Endothelial cell of umbilical vein (primary cell): ENCODE data around the gene KIF26B. TPM values are rescaled to one million over a fixed set of nuclear protein-coding genes. Genes with fewer than 3 reads are reported as not detected.

Source experiments
- BruUV-seq: library from RNA; stranded (reverse); fragments of 400-500 nt; replicated peaks from 2 replicates; lab custom pipeline; 2021; lab: Mats Ljungman, UMichigan
- CTCF ChIA-PET: fragments of 300-600, 350-600 bp; sonication (Branson Sonifier 250); formaldehyde crosslinking; loops from one replicate; lab custom pipeline; 2021; ENCODE audit warnings: antibody characterized with exemption, inconsistent platforms; lab: Charles Lee
- POLR2A ChIA-PET: fragments of 300-600, 350-600 bp; sonication (Branson Sonifier 250); formaldehyde crosslinking; loops from one replicate; lab custom pipeline; 2021; ENCODE audit warnings: antibody characterized with exemption, inconsistent platforms; lab: Charles Lee
- DNase-seq: peaks from one replicate; pipeline ENCODE4 v3.0.0-alpha.2; 2011; ENCODE audit warnings: low read depth, low spot score
- FAIRE-seq: peaks from 2 replicates; lab custom pipeline; 2011; peaks lifted over from hg19 to GRCh38; lab: Jason Lieb, UNC
- H2AFZ ChIP-seq: 2 replicates; pipeline ENCODE4 v1.6.0; 2012; ENCODE audit warnings: low read depth, low read length, control low read depth, inconsistent platforms
- H3K27ac ChIP-seq: 2 replicates; pipeline ENCODE4 v1.5.1; 2011; ENCODE audit warnings: low read depth, mild to moderate bottlenecking, control low read depth, low read length, moderate library complexity; ENCODE audit not compliant: insufficient read depth
- H3K27me3 ChIP-seq, 2 experiments: 2 replicates each; pipeline versions ENCODE4 v1.6.0 to v1.6.1; 2011; ENCODE audit warnings: low read length in 2 of 2, mixed read lengths in 1 of 2; ENCODE audit not compliant: control insufficient read depth in 2 of 2, insufficient read depth in 2 of 2
- H3K36me3 ChIP-seq, 2 experiments: 2 replicates in 1 of 2; 3 replicates in 1 of 2; pipeline ENCODE4 v1.5.1; 2011; ENCODE audit warnings: low read length in 2 of 2, mild to moderate bottlenecking in 1 of 2, moderate library complexity in 1 of 2; ENCODE audit not compliant: control insufficient read depth in 2 of 2, insufficient read depth in 2 of 2; ENCODE audit errors: extremely low read depth in 1 of 2
- H3K4me1 ChIP-seq: 3 replicates; pipeline ENCODE4 v1.5.1; 2011; ENCODE audit warnings: mild to moderate bottlenecking, low read length; ENCODE audit not compliant: control insufficient read depth, insufficient read depth; ENCODE audit errors: extremely low read depth
- H3K4me2 ChIP-seq: 2 replicates; pipeline ENCODE4 v1.6.1; 2011; ENCODE audit warnings: low read length, control low read depth, mixed read lengths; ENCODE audit not compliant: insufficient read depth
- H3K4me3 ChIP-seq, 3 experiments: fragments of 200-600 bp in 1 of 3; sonication (generic), shearing (Covaris generic) in 1 of 3; replicated peaks in 1 of 3; 2 replicates each; pipeline ENCODE4 v1.5.1; 2011 to 2016; ENCODE audit warnings: control low read depth in 3 of 3, low read length in 3 of 3, mild to moderate bottlenecking in 2 of 3, inconsistent platforms in 1 of 3, low read depth in 1 of 3, moderate library complexity in 1 of 3; ENCODE audit not compliant: insufficient read depth in 1 of 3
- H3K79me2 ChIP-seq: 2 replicates; pipeline ENCODE4 v1.6.0; 2012; ENCODE audit warnings: low read length, inconsistent platforms; ENCODE audit not compliant: control insufficient read depth, insufficient read depth
- H3K9ac ChIP-seq: replicated peaks from 2 replicates; pipeline ENCODE3; 2011; ENCODE audit warnings: low read length, control low read depth; ENCODE audit not compliant: insufficient read depth; ENCODE audit errors: extremely low read depth
- H3K9me1 ChIP-seq: replicated peaks from 3 replicates; pipeline ENCODE4 v1.6.0; 2011; ENCODE audit warnings: mild to moderate bottlenecking, low read length; ENCODE audit not compliant: control insufficient read depth, insufficient read depth; ENCODE audit errors: extremely low read depth
- H3K9me3 ChIP-seq: replicated peaks from 2 replicates; pipeline ENCODE4 v1.5.1; 2012; ENCODE audit warnings: low read length, inconsistent platforms; ENCODE audit not compliant: control insufficient read depth, insufficient read depth
- H4K20me1 ChIP-seq: replicated peaks from 2 replicates; pipeline ENCODE3; 2011; ENCODE audit warnings: mild to moderate bottlenecking, low read length; ENCODE audit not compliant: control insufficient read depth, insufficient read depth; ENCODE audit errors: extremely low read depth
- EZH2 ChIP-seq: IDR thresholded peaks from 2 replicates; pipeline ENCODE4 v1.6.1; 2012; ENCODE audit warnings: borderline replicate concordance, low read depth, mild to moderate bottlenecking, moderate library complexity, low read length, inconsistent platforms; ENCODE audit not compliant: severe bottlenecking
- FOS ChIP-seq: IDR thresholded peaks from 2 replicates; pipeline ENCODE4 v1.6.1; 2011; ENCODE audit warnings: mild to moderate bottlenecking, low read length, moderate library complexity, borderline replicate concordance; ENCODE audit not compliant: insufficient read depth
- GATA2 ChIP-seq: IDR thresholded peaks from 2 replicates; pipeline ENCODE4 v1.7.0; 2011; ENCODE audit warnings: low read depth, mild to moderate bottlenecking, moderate library complexity, mixed read lengths, low read length; ENCODE audit not compliant: insufficient read length, insufficient read depth
- JUN ChIP-seq: IDR thresholded peaks from 2 replicates; pipeline ENCODE4 v1.6.1; 2011; ENCODE audit warnings: borderline replicate concordance, low read depth; ENCODE audit not compliant: insufficient read length, insufficient read depth
- MYC ChIP-seq: IDR thresholded peaks from one replicate; pipeline ENCODE4 v1.6.1; 2011; ENCODE audit warnings: mild to moderate bottlenecking, low read depth, low read length
- POLR2A ChIP-seq: IDR thresholded peaks from 2 replicates; pipeline ENCODE4 v1.6.1; 2012; ENCODE audit warnings: low read depth, mild to moderate bottlenecking, control low read depth, low read length
- POLR2AphosphoS5 ChIP-seq: IDR thresholded peaks from 2 replicates; pipeline ENCODE4 v1.6.1; 2012; ENCODE audit warnings: low read depth, mild to moderate bottlenecking, control low read depth, low read length, moderate library complexity; ENCODE audit not compliant: insufficient read depth
- dilution Hi-C: fragments of 300-500 bp; cut with MboI; formaldehyde crosslinking; loops from one replicate; pipeline ENCODE4 v1.15.0; 2019; ENCODE audit warnings: low sequenced_read_pairs; ENCODE audit not compliant: extremely low pct_ligation_motif_present
- intact Hi-C: fragments of 100-400 bp; cut with micrococcal nuclease; formaldehyde crosslinking; loops from one replicate; pipeline ENCODE4 v1.10.0; 2022
- polyA plus RNA-seq, 4 experiments: library from polyadenylated mRNA; depleted of rRNA in 3 of 4; stranded (reverse) in 3 of 4; unstranded in 1 of 4; fragments of >200 nt; gene quantifications; 2 replicates each; pipeline versions ENCODE4 v1.2.1 to v1.2.3, GENCODE V29; 2011 to 2012; ENCODE audit warnings: missing spikeins in 1 of 4
- total RNA-seq: library from RNA; stranded (reverse); gene quantifications from 2 replicates; pipeline ENCODE4 v1.2.3, GENCODE V29; 2021
- TF ChIP-seq, protein P1 (sequence below), 2 donors: IDR thresholded peaks; 1 replicate in 1 of 2; 2 replicates in 1 of 2; pipeline ENCODE4 v1.5.1; 2011; ENCODE audit warnings: low read length in 2 of 2, mild to moderate bottlenecking in 2 of 2, moderate library complexity in 2 of 2, control low read depth in 1 of 2, inconsistent platforms in 1 of 2, low read depth in 1 of 2; ENCODE audit not compliant: insufficient read depth in 1 of 2; ENCODE audit errors: extremely low read depth in 1 of 2
- TF ChIP-seq, protein P2 (sequence below): IDR thresholded peaks from 2 replicates; pipeline ENCODE4 v1.6.1; 2011; ENCODE audit not compliant: insufficient read depth, insufficient read length

The KIF26B gene
- total and polyA plus RNA-seq, 2 donors (not counting 3 experiments of a cell fraction or from before 2014, with no cell fraction given) = 0.04 to 0.49 TPM

DNA sequence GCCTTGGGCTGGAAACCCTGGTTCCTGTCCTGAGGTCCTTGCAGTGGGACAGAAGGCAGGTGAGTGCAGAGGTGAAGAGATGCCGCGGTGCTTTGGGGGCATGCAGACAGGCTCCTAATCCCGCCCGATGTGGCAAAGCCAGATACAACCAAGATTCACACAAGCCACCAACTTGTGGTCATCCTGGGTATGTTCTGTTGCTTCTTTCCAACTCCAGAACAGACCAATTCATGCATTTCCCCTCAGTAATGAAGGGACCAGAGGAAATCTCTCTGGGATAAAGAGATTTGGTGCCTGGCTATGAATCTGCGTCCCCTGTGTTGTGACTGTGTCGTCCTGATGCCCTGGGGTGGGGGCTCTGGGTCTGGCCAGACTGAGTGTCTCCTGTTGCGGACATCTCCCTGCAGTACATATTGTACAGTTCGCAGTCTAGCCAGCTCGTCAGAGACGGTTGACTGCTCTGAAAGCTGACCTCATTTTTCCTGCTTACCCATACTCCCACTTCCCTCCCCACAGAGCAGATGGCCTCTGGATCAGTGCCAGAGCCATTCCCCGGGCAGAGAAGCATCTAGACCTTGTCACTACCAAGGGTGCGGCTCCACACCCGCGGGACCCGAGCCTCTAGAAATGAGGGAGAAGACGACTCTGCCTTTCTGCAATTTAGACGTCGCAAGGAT lies 216.3 kb downstream of the KIF26B start:
- no peak for TF ChIP-seq MYC
- no peak for TF ChIP-seq FOS
- no peak for TF ChIP-seq JUN
- TF ChIP-seq EZH2 = no peak
- no peak for TF ChIP-seq GATA2
- TF ChIP-seq, protein P1, sequence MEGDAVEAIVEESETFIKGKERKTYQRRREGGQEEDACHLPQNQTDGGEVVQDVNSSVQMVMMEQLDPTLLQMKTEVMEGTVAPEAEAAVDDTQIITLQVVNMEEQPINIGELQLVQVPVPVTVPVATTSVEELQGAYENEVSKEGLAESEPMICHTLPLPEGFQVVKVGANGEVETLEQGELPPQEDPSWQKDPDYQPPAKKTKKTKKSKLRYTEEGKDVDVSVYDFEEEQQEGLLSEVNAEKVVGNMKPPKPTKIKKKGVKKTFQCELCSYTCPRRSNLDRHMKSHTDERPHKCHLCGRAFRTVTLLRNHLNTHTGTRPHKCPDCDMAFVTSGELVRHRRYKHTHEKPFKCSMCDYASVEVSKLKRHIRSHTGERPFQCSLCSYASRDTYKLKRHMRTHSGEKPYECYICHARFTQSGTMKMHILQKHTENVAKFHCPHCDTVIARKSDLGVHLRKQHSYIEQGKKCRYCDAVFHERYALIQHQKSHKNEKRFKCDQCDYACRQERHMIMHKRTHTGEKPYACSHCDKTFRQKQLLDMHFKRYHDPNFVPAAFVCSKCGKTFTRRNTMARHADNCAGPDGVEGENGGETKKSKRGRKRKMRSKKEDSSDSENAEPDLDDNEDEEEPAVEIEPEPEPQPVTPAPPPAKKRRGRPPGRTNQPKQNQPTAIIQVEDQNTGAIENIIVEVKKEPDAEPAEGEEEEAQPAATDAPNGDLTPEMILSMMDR (IDR thresholded peaks at IDR 0.05; ENCODE audit: extremely low read depth in 1 of 2, insufficient read depth in 1 of 2, low read depth in 1 of 2, low read length in 2 of 2) = no peak
- TF ChIP-seq POLR2AphosphoS5 = no peak
- no peak for TF ChIP-seq POLR2A
- TF ChIP-seq, protein P2, sequence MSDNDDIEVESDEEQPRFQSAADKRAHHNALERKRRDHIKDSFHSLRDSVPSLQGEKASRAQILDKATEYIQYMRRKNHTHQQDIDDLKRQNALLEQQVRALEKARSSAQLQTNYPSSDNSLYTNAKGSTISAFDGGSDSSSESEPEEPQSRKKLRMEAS = no peak
- no peak overlapping the region for H3K27ac ChIP-seq
- intact Hi-C loops = no loop called here
- no TSS peak for BruUV-seq
- POLR2A ChIA-PET = no interaction called here
- no peaks in the 10 kb centered on the region for H3K27me3 ChIP-seq
- DNase-seq = no peak
- no peaks in the 10 kb centered on the region for H3K36me3 ChIP-seq
- no peaks in the 10 kb centered on the region for H3K79me2 ChIP-seq
- H2AFZ ChIP-seq = no peak overlapping the region
- H3K4me3 ChIP-seq = no peak overlapping the region
- no peaks in the 10 kb centered on the region for H3K9me1 ChIP-seq
- H3K4me2 ChIP-seq = no peak overlapping the region
- no peaks in the 10 kb centered on the region for H3K4me1 ChIP-seq
- CTCF ChIA-PET = no interaction called here
- no peaks in the 10 kb centered on the region for H3K9me3 ChIP-seq
- dilution Hi-C loops = no loop called here
- H4K20me1 ChIP-seq = no peaks in the 10 kb centered on the region
- H3K9ac ChIP-seq = no peak overlapping the region
- FAIRE-seq = no peak
